Measurements from ENCODE around the gene MYO1D. TPM values are rescaled to one million over a fixed set of nuclear protein-coding genes. Genes with fewer than 3 reads are reported as not detected.

Gene MYO1D
- total and polyA plus RNA-seq, 2 of the 13 experiments (the other 11 are each of a cell fraction or from before 2014, with no cell fraction given) = 13.2 to 17.3 TPM

DNA sequence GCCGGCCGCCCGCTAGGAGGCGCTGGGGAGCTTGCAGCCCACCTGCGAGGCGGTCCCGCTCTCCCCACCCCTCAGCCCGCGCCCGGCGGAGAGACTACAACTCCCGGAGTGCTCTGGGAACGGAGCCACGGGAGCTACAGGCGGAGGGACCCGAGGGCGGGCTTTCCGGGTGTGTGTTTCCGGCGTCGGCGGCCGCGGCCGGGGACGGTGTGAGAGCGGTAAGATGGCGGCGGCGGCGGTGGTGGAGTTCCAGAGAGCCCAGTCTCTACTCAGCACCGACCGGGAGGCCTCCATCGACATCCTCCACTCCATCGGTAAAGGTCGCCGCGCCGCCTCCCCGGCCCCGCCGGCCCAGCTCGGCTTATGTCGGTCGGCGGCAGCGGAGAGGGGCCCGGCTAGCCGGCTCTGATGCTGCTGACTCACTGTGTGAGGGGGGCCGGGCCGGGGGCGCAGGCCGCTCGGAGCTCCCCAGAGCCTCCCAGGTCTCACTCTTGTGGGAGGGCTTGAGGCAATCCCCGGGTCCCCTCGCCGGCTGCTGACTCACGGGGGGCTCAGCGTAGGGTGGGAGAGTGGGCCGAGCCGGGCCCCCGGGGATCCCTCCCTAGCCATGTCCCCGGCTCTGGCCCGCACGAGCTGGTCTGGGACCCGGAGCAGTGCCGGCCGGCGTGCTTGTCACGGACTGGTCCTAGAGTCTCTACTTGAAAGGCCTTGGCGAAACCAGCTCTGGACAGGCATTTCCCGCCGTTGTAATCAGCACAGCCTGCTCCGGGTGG is 432.4 kb downstream of the MYO1D start, which contains the start of gene PSMD11 (continued):
- TF ChIP-seq, protein P1, sequence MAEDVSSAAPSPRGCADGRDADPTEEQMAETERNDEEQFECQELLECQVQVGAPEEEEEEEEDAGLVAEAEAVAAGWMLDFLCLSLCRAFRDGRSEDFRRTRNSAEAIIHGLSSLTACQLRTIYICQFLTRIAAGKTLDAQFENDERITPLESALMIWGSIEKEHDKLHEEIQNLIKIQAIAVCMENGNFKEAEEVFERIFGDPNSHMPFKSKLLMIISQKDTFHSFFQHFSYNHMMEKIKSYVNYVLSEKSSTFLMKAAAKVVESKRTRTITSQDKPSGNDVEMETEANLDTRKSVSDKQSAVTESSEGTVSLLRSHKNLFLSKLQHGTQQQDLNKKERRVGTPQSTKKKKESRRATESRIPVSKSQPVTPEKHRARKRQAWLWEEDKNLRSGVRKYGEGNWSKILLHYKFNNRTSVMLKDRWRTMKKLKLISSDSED (CRISPR knock-in tag; IDR thresholded peaks at IDR 0.05) = no peak
- TF ChIP-seq, protein P2, sequence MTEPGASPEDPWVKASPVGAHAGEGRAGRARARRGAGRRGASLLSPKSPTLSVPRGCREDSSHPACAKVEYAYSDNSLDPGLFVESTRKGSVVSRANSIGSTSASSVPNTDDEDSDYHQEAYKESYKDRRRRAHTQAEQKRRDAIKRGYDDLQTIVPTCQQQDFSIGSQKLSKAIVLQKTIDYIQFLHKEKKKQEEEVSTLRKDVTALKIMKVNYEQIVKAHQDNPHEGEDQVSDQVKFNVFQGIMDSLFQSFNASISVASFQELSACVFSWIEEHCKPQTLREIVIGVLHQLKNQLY (CRISPR knock-in tag; IDR thresholded peaks at IDR 0.05) = no peak
- TF ChIP-seq SRSF4 (IDR thresholded peaks at IDR 0.05; ENCODE audit: low read depth, low read length, poor library complexity, severe bottlenecking) (no peak), ZNF766 (CRISPR knock-in tag; IDR thresholded peaks at IDR 0.05; ENCODE audit: borderline replicate concordance) (no peak), ZBTB7A (CRISPR knock-in tag; IDR thresholded peaks at IDR 0.05) (peak; percentile 77; the same call in 1 of the 2 replicates), XRCC5 (optimal IDR thresholded peaks at IDR 0.05; ENCODE audit: low read length) (peak; percentile 86), ZKSCAN5 (CRISPR knock-in tag; IDR thresholded peaks at IDR 0.05) (no peak), HHEX (CRISPR knock-in tag; IDR thresholded peaks at IDR 0.05) (no peak), ZNF232 (CRISPR knock-in tag; IDR thresholded peaks at IDR 0.05; ENCODE audit: borderline replicate concordance) (no peak), CCAR2 (optimal IDR thresholded peaks at IDR 0.05; ENCODE audit: low read depth, low read length) (no peak), KLF11 (CRISPR knock-in tag; IDR thresholded peaks at IDR 0.05) (no peak), ERF (CRISPR knock-in tag; IDR thresholded peaks at IDR 0.05) (peak; percentile 59; the same call in 1 of the 2 replicates), ZNF747 (CRISPR knock-in tag; IDR thresholded peaks at IDR 0.05; ENCODE audit: borderline replicate concordance) (peak; percentile 72; the same call in 1 of the 2 replicates), ZNF678 (CRISPR knock-in tag; IDR thresholded peaks at IDR 0.05) (0 out of 2 replicates have a peak, but pooled peaks have one; percentile 63)
- TF ChIP-seq, protein P3, sequence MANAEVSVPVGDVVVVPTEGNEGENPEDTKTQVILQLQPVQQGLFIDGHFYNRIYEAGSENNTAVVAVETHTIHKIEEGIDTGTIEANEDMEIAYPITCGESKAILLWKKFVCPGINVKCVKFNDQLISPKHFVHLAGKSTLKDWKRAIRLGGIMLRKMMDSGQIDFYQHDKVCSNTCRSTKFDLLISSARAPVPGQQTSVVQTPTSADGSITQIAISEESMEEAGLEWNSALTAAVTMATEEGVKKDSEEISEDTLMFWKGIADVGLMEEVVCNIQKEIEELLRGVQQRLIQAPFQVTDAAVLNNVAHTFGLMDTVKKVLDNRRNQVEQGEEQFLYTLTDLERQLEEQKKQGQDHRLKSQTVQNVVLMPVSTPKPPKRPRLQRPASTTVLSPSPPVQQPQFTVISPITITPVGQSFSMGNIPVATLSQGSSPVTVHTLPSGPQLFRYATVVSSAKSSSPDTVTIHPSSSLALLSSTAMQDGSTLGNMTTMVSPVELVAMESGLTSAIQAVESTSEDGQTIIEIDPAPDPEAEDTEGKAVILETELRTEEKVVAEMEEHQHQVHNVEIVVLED (CRISPR knock-in tag; IDR thresholded peaks at IDR 0.05; ENCODE audit: borderline replicate concordance) = peak; percentile 91
- TF ChIP-seq, protein P4, sequence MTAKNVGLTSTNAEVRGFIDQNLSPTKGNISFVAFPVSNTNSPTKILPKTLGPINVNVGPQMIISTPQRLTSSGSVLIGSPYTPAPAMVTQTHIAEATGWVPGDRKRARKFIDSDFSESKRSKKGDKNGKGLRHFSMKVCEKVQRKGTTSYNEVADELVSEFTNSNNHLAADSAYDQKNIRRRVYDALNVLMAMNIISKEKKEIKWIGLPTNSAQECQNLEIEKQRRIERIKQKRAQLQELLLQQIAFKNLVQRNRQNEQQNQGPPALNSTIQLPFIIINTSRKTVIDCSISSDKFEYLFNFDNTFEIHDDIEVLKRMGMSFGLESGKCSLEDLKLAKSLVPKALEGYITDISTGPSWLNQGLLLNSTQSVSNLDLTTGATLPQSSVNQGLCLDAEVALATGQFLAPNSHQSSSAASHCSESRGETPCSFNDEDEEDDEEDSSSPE (CRISPR knock-in tag; IDR thresholded peaks at IDR 0.05) = peak; percentile 75; the same call in 1 of the 2 replicates
- TF ChIP-seq, protein P5, sequence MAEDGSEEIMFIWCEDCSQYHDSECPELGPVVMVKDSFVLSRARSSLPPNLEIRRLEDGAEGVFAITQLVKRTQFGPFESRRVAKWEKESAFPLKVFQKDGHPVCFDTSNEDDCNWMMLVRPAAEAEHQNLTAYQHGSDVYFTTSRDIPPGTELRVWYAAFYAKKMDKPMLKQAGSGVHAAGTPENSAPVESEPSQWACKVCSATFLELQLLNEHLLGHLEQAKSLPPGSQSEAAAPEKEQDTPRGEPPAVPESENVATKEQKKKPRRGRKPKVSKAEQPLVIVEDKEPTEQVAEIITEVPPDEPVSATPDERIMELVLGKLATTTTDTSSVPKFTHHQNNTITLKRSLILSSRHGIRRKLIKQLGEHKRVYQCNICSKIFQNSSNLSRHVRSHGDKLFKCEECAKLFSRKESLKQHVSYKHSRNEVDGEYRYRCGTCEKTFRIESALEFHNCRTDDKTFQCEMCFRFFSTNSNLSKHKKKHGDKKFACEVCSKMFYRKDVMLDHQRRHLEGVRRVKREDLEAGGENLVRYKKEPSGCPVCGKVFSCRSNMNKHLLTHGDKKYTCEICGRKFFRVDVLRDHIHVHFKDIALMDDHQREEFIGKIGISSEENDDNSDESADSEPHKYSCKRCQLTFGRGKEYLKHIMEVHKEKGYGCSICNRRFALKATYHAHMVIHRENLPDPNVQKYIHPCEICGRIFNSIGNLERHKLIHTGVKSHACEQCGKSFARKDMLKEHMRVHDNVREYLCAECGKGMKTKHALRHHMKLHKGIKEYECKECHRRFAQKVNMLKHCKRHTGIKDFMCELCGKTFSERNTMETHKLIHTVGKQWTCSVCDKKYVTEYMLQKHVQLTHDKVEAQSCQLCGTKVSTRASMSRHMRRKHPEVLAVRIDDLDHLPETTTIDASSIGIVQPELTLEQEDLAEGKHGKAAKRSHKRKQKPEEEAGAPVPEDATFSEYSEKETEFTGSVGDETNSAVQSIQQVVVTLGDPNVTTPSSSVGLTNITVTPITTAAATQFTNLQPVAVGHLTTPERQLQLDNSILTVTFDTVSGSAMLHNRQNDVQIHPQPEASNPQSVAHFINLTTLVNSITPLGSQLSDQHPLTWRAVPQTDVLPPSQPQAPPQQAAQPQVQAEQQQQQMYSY (CRISPR knock-in tag; IDR thresholded peaks at IDR 0.05) = no peak
- TF ChIP-seq, protein P6, sequence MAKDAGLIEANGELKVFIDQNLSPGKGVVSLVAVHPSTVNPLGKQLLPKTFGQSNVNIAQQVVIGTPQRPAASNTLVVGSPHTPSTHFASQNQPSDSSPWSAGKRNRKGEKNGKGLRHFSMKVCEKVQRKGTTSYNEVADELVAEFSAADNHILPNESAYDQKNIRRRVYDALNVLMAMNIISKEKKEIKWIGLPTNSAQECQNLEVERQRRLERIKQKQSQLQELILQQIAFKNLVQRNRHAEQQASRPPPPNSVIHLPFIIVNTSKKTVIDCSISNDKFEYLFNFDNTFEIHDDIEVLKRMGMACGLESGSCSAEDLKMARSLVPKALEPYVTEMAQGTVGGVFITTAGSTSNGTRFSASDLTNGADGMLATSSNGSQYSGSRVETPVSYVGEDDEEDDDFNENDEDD (CRISPR knock-in tag; IDR thresholded peaks at IDR 0.05; ENCODE audit: borderline replicate concordance) = peak; percentile 75; the same call in 1 of the 2 replicates
- TF ChIP-seq, protein P7, sequence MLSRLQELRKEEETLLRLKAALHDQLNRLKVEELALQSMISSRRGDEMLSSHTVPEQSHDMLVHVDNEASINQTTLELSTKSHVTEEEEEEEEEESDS (CRISPR knock-in tag; IDR thresholded peaks at IDR 0.05; ENCODE audit: borderline replicate concordance) = no peak

Data from HepG2 (cell line).